BE2C (cell line): Measurements from ENCODE around the gene GDF2.
A peak's percentile ranks its signal among the peaks of the same experiment; 100 is the strongest.

Experiments
- DNase-seq: peaks from one replicate; pipeline ENCODE4 v3.0.0-alpha.2; 2020
- H3K27me3 ChIP-seq: fragments of 250-450 bp; sonication (Bioruptor Pico); 2 replicates; pipeline ENCODE4 v1.5.1; 2020; ENCODE audit warnings: mild to moderate bottlenecking
- H3K36me3 ChIP-seq: fragments of 250-450 bp; sonication (Bioruptor Pico); 2 replicates; pipeline ENCODE4 v1.5.1; 2020; ENCODE audit warnings: mild to moderate bottlenecking
- H3K4me1 ChIP-seq: fragments of 250-450 bp; sonication (Bioruptor Pico); 2 replicates; pipeline ENCODE4 v1.5.1; 2020
- H3K4me3 ChIP-seq: 2 replicates; pipeline ENCODE4 v1.5.1; 2011; ENCODE audit warnings: low read depth, low read length
- H3K9me3 ChIP-seq: fragments of 250-450 bp; sonication (Bioruptor Pico); 2 replicates; pipeline ENCODE4 v1.5.1; 2020
- CTCF ChIP-seq: IDR thresholded peaks from 2 replicates; pipeline ENCODE4 v1.5.1; 2012; ENCODE audit warnings: mild to moderate bottlenecking, low read depth, low read length

GDF2 gene

DNA sequence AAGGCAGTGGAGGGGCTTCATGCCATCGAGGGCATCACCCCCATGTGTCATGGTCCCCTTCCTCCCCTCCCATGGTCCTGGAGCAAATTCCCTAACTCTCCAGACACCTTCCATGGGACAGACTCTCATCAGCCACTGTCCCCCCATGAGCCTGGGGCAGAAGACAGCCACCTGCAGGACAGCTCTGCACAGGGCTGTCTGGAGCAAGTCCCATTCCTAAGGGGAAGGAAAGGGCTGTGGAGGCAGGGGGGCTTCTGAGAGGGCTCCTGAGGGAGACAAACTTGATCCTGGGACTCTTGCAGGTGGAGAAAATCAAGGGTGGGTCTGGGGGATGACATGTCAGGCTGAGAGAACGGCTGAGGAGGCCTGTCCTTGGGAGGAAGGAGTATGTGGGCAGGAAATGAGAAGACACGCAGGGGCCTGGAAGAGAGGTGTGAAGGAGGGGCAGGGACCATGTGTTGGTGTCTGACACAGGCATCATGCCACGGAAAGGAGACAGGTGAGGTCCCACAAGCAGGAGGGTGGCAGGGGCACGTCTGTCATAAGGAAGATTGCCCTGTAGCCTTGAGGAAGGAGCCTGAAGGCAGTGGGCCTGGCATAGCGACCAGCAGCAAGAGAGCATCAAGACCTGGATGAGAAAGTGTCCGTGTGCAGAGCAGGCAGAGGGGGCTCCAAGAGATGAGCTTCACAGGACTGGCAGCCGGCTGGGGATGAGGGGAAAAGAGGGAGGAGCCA is 36.7 kb upstream of the GDF2 start:
- no peak for TF ChIP-seq CTCF
- H3K4me3 ChIP-seq, result no peak overlapping the region
- no peak for DNase-seq
- 0 out of 2 replicates have a peak, but pooled peaks cover 2% of the 10 kb centered on the region for H3K4me1 ChIP-seq
- H3K27me3 ChIP-seq, result no peaks in the 10 kb centered on the region
- H3K9me3 ChIP-seq, result no peaks in the 10 kb centered on the region
- H3K36me3 ChIP-seq, result no peaks in the 10 kb centered on the region

DNA sequence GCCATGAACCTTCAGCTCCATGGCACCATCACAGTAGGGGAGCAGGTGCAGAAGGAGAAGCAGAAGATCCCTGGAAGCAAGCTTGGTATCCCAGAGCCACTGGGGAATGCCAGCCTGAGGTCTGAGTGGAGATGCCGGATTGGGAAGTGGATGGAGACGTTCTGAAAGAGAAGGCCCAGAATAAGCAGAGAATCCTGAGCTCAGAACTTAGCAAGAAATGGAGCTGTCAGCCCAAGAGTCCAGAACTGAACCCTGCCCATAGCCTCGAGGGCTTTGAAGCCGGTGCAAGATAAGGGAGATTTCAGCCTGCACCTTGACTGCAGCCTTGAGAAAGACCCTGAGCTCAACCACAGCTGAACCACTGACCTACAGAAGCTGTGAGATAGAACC is 36.1 kb upstream of the GDF2 start:
- no peaks in the 10 kb centered on the region for H3K27me3 ChIP-seq
- no peaks in the 10 kb centered on the region for H3K36me3 ChIP-seq
- TF ChIP-seq CTCF, result no peak
- no peak overlapping the region for H3K4me3 ChIP-seq
- 0 out of 2 replicates have a peak, but pooled peaks cover 2% of the 10 kb centered on the region for H3K4me1 ChIP-seq
- DNase-seq, result no peak
- H3K9me3 ChIP-seq, result no peaks in the 10 kb centered on the region

GRCh38 chr10:47286591-47287315 is 35.5 kb upstream of the GDF2 start:
- H3K4me1 ChIP-seq, result 0 out of 2 replicates have a peak, but pooled peaks cover 2% of the 10 kb centered on the region
- DNase-seq, result no peak
- no peak overlapping the region for H3K4me3 ChIP-seq
- H3K36me3 ChIP-seq, result no peaks in the 10 kb centered on the region
- H3K9me3 ChIP-seq, result no peaks in the 10 kb centered on the region
- H3K27me3 ChIP-seq, result no peaks in the 10 kb centered on the region
- no peak for TF ChIP-seq CTCF

GRCh38 chr10:47287365-47287802 is 34.9 kb upstream of the GDF2 start:
- Histone ChIP-seq H3K4me3 (no peak overlapping the region), H3K36me3 (no peaks in the 10 kb centered on the region), H3K27me3 (no peaks in the 10 kb centered on the region), H3K4me1 (0 out of 2 replicates have a peak, but pooled peaks cover 2% of the 10 kb centered on the region), H3K9me3 (no peaks in the 10 kb centered on the region)
- TF ChIP-seq CTCF, result no peak
- peak; percentile 58 for DNase-seq

- Histone ChIP-seq H3K27me3 (no peaks in the 10 kb centered on the region), H3K4me3 (no peak overlapping the region), H3K9me3 (no peaks in the 10 kb centered on the region), H3K36me3 (no peaks in the 10 kb centered on the region), H3K4me1 (0 out of 2 replicates have a peak, but pooled peaks cover 2% of the 10 kb centered on the region)
- TF ChIP-seq CTCF, result no peak
- DNase-seq, result no peak
Observed at GRCh38 chr10:47287805-47288204, 34.4 kb upstream of the GDF2 start.

- H3K27me3 ChIP-seq, result no peaks in the 10 kb centered on the region
- no peaks in the 10 kb centered on the region for H3K9me3 ChIP-seq
- TF ChIP-seq CTCF, result no peak
- H3K36me3 ChIP-seq, result no peaks in the 10 kb centered on the region
- DNase-seq, result no peak
- 0 out of 2 replicates have a peak, but pooled peaks cover 2% of the 10 kb centered on the region for H3K4me1 ChIP-seq
- H3K4me3 ChIP-seq, result no peak overlapping the region
Observed at GRCh38 chr10:47288236-47288635, 34.0 kb upstream of the GDF2 start.
